Testis (tissue), 3 donors: Measurements from ENCODE around the gene LDLRAD4. TPM values are rescaled to one million over a fixed set of nuclear protein-coding genes. Genes with fewer than 3 reads are reported as not detected.

Source experiments
- DNase-seq: peaks from one replicate; pipeline ENCODE4 v3.0.0-alpha.2; 2019
- H3K27ac ChIP-seq, 2 donors: fragments of 200-600 bp; sonication (generic); one replicate each; pipeline ENCODE4 v1.5.1; 2019
- H3K27me3 ChIP-seq: fragments of 200-600 bp; sonication (generic); one replicate; pipeline ENCODE4 v1.5.1; 2019
- H3K36me3 ChIP-seq: fragments of 200-600 bp; sonication (generic); one replicate; pipeline ENCODE4 v1.5.1; 2017; ENCODE audit warnings: low read depth; ENCODE audit errors: missing control alignments
- H3K4me1 ChIP-seq: fragments of 200-600 bp; sonication (generic); one replicate; pipeline ENCODE4 v1.5.1; 2019
- H3K4me3 ChIP-seq, 2 donors: fragments of 200-600 bp; sonication (generic); one replicate each; pipeline ENCODE4 v1.5.1; 2017 to 2019
- H3K9me3 ChIP-seq: fragments of 200-600 bp; sonication (generic); one replicate; pipeline ENCODE4 v1.5.1; 2017
- POLR2A ChIP-seq: fragments of 450-650 bp; IDR thresholded peaks from one replicate; pipeline ENCODE4 v1.6.1; 2017; ENCODE audit warnings: antibody characterized with exemption, mild to moderate bottlenecking, moderate library complexity
- WGBS, 2 donors: methylation state at CpG; one replicate each; pipeline ENCODE4 v1.1.5; 2018; 5-methylcytosine and 5-hydroxymethylcytosine counted together
- intact Hi-C: fragments of 100-400 bp; cut with DNase I; formaldehyde crosslinking; loops from one replicate; pipeline ENCODE4 v1.15.1; 2023; ENCODE audit warnings: low total_unique reads
- polyA plus RNA-seq: library from polyadenylated mRNA; stranded (reverse); fragments of 350-450 nt; fragmentation: Illumina TruSeq; extraction: RNeasy Lipid Tissue Mini Kit (QIAGEN cat#74804); gene quantifications from one replicate; pipeline ENCODE4 v1.2.3, GENCODE V29; 2014; ENCODE audit warnings: low read depth, low replicate concordance; ENCODE audit not compliant: insufficient read depth
- total RNA-seq, 2 donors: library from RNA; depleted of rRNA; stranded (reverse); fragments of >200 nt; gene quantifications; one replicate each; pipeline ENCODE4 v1.2.3, GENCODE V29; 2016
- TF ChIP-seq, protein P1 (sequence below), 3 experiments: fragments of 450-650 bp in 2 of 3; fragments of 200-600 bp in 1 of 3; sonication (generic) in 1 of 3; IDR thresholded peaks; one replicate each; pipeline ENCODE4 v1.5.1; 2016 to 2019; ENCODE audit warnings: antibody characterized with exemption in 3 of 3, mild to moderate bottlenecking in 2 of 3, moderate library complexity in 1 of 3

LDLRAD4 gene
- total and polyA plus RNA-seq, 3 donors from 2014 or later = 22.0 to 42.2 (median 25.9) TPM

DNA sequence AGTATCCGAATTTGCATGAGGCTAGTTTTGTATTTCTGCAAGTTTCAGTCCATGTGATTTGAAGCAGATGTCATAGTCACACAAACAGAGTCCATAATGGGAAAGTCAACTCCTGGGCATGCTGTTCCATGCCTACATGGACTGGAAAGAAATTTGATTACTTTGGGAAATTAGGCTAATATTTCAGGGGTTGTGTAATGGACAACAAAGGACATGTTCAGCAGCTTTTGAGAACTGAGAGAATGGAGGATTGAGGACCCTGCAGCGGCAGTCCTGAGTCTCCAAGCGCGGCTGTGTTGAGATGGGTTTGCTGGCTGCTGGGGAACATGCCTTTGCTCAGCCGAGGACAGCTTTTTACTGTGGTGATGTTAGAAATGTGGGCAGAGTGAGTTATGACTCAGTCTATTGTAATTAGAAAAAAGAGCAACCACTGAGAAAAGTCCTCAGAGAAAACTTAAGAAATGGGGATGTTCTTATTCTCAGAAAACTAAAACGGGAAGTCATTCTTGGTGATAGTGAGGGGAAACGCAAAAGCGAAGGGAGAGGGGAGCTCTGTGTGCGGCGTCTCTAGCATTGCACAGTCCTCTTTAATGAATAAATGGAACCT lies 358.6 kb downstream of the LDLRAD4 start:
- intact Hi-C loops = no loop called here
- H3K36me3 ChIP-seq = no peaks in the 10 kb centered on the region
- no peaks in the 10 kb centered on the region for H3K9me3 ChIP-seq
- no peak overlapping the region for H3K4me3 ChIP-seq
- no peak overlapping the region for H3K27ac ChIP-seq
- no peak for TF ChIP-seq POLR2A
- TF ChIP-seq, protein P1, sequence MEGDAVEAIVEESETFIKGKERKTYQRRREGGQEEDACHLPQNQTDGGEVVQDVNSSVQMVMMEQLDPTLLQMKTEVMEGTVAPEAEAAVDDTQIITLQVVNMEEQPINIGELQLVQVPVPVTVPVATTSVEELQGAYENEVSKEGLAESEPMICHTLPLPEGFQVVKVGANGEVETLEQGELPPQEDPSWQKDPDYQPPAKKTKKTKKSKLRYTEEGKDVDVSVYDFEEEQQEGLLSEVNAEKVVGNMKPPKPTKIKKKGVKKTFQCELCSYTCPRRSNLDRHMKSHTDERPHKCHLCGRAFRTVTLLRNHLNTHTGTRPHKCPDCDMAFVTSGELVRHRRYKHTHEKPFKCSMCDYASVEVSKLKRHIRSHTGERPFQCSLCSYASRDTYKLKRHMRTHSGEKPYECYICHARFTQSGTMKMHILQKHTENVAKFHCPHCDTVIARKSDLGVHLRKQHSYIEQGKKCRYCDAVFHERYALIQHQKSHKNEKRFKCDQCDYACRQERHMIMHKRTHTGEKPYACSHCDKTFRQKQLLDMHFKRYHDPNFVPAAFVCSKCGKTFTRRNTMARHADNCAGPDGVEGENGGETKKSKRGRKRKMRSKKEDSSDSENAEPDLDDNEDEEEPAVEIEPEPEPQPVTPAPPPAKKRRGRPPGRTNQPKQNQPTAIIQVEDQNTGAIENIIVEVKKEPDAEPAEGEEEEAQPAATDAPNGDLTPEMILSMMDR (IDR thresholded peaks at IDR 0.05) = no peak
- DNase-seq = no peak
- H3K4me1 ChIP-seq = no peaks in the 10 kb centered on the region
- 81 to 88% methylated on average over 10 of the region's 10 CpGs for WGBS, 2 donors
- H3K27me3 ChIP-seq = no peaks in the 10 kb centered on the region

DNA sequence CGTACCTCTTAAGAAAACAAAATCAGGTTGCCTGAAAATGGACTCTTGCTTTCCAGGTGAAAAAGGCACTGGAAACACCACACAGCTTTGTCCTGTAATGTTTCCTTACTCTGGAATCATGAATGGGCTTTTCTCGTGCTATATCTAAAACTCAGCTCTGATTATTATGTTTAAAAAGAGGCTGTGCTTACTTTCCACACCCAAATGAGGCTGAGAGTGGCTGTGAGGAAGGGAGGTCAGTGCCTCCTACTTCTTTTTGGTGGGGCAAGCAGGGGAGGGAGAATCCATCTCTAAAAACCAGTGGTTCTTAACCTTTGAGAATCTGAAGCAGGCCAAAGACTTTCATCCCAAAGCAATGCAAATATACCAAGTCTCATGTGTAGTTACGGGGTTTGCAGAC lies 359.2 kb downstream of the LDLRAD4 start:
- intact Hi-C loops = no loop called here
- WGBS, 2 donors = 88 to 92% methylated on average over 3 of the region's 3 CpGs
- no peaks in the 10 kb centered on the region for H3K4me1 ChIP-seq
- H3K9me3 ChIP-seq = no peaks in the 10 kb centered on the region
- H3K27me3 ChIP-seq = no peaks in the 10 kb centered on the region
- H3K27ac ChIP-seq = no peak overlapping the region
- H3K4me3 ChIP-seq = no peak overlapping the region
- H3K36me3 ChIP-seq = no peaks in the 10 kb centered on the region
- DNase-seq = no peak
- no peak for TF ChIP-seq POLR2A
- TF ChIP-seq, protein P1 (IDR thresholded peaks at IDR 0.05) = no peak

DNA sequence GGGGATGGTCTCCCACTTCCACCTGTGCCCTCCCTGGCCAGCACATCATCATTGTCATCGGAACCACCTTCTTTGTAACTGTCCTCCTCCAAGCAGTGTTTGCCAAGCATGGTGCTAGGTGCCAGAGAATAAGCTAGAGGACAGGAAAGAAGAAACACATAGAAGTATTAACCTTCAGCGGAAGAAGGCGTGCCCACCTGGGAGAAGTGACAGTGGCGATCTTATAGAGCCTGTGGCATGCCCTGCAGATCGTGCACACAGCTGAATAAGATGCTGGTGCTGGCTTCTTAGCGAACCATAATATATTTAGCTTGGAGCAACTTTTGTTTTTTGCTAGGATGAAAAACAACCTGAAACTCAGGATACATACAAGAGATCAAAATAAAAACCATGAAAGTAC lies 359.8 kb downstream of the LDLRAD4 start:
- Histone ChIP-seq H3K36me3 (no peaks in the 10 kb centered on the region), H3K27me3 (no peaks in the 10 kb centered on the region), H3K9me3 (no peaks in the 10 kb centered on the region), H3K4me1 (no peaks in the 10 kb centered on the region), H3K4me3 (no peak overlapping the region), H3K27ac (no peak overlapping the region)
- TF ChIP-seq POLR2A = no peak
- TF ChIP-seq, protein P1 (IDR thresholded peaks at IDR 0.05) = no peak
- intact Hi-C loops = no loop called here
- 89 to 98% methylated on average over 6 of the region's 6 CpGs for WGBS, 2 donors
- DNase-seq = no peak

DNA sequence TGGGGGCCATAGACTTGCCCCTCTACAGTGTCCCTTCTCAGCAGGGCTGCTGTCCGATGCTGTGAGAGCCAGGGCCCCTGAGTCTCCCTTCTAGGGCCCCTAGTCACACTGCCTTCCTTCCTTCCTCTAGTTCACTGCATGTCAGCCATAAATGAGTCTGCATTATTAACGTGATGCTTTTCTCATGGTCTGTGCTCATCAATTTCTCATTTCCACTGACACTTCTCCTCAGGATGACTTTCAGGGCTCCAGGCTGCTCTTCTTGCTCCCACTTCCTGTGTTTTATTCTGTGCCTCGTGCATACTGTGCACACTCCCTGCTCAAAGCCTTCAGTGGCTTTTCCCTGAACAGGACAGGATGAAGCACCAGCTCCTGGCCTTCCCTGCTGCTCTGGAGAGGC lies 361.3 kb downstream of the LDLRAD4 start:
- H3K4me1 ChIP-seq = no peaks in the 10 kb centered on the region
- 70 to 80% methylated on average over 3 of the region's 3 CpGs for WGBS, 2 donors
- H3K9me3 ChIP-seq = no peaks in the 10 kb centered on the region
- no peaks in the 10 kb centered on the region for H3K27me3 ChIP-seq
- no peak for DNase-seq
- no peak overlapping the region for H3K4me3 ChIP-seq
- intact Hi-C loops = no loop called here
- H3K36me3 ChIP-seq = no peaks in the 10 kb centered on the region
- H3K27ac ChIP-seq = no peak overlapping the region
- TF ChIP-seq, protein P1 (IDR thresholded peaks at IDR 0.05) = no peak
- TF ChIP-seq POLR2A = no peak

DNA sequence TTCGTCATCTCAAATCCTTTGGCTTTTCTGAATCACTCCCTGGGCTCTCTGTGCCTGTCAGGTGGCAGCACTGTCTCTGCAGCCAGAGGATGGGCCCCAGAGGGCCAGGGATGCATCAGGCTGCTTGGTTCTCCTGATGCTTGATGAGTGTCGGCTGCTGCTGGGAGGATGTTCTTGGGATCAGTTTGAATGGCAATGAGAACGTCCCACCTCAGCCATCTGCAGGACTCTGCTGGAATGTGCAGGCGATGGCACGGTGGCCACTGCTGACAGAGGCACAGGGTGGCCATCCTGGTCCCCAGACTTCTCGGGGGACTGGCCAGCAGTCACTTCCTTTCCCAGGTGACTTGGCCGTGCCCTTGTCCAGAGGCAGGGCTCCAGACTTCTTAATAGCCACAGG lies 361.8 kb downstream of the LDLRAD4 start:
- H3K9me3 ChIP-seq = no peaks in the 10 kb centered on the region
- H3K27ac ChIP-seq = no peak overlapping the region
- no peak for DNase-seq
- intact Hi-C loops = no loop called here
- WGBS, 2 donors = 85 to 87% methylated on average over 7 of the region's 7 CpGs
- H3K27me3 ChIP-seq = no peaks in the 10 kb centered on the region
- no peak for TF ChIP-seq POLR2A
- TF ChIP-seq, protein P1 (IDR thresholded peaks at IDR 0.05) = no peak
- H3K36me3 ChIP-seq = no peaks in the 10 kb centered on the region
- H3K4me1 ChIP-seq = no peaks in the 10 kb centered on the region
- no peak overlapping the region for H3K4me3 ChIP-seq
